MM.1S (cell line): Measurements from ENCODE around the gene PTPRN2.

Experiments used
- DNase-seq: peaks from one replicate; pipeline ENCODE4 v3.0.0-alpha.2; 2015
- H2AFZ ChIP-seq: fragments of 300-600 bp; sonication (generic); 2 replicates; pipeline ENCODE4 v1.6.0; 2016; ENCODE audit warnings: antibody characterized with exemption, low read length
- H3F3A ChIP-seq: fragments of 300-600 bp; sonication (generic); 2 replicates; pipeline ENCODE4 v1.6.1; 2016; ENCODE audit warnings: mild to moderate bottlenecking, antibody characterized with exemption, low read length, moderate library complexity, mixed read lengths; ENCODE audit not compliant: insufficient read depth
- H3K27ac ChIP-seq: fragments of 300-600 bp; sonication (generic); 2 replicates; pipeline ENCODE4 v1.5.1; 2016; ENCODE audit warnings: mild to moderate bottlenecking, low read length
- H3K27me3 ChIP-seq: fragments of 300-600 bp; sonication (generic); replicated peaks from 2 replicates; pipeline ENCODE4 v1.6.0; 2016; ENCODE audit warnings: low read length; ENCODE audit not compliant: insufficient read depth
- H3K36me3 ChIP-seq: fragments of 300-600 bp; sonication (generic); replicated peaks from 2 replicates; pipeline ENCODE4 v1.6.1; 2016; ENCODE audit warnings: mild to moderate bottlenecking, low read length, mixed read lengths; ENCODE audit not compliant: insufficient read depth
- H3K4me1 ChIP-seq: fragments of 300-600 bp; sonication (generic); 2 replicates; pipeline ENCODE4 v1.6.1; 2016; ENCODE audit warnings: low read length, mixed read lengths
- H3K4me2 ChIP-seq: fragments of 300-600 bp; sonication (generic); 2 replicates; pipeline ENCODE4 v1.6.0; 2016; ENCODE audit warnings: low read depth, low read length
- H3K4me3 ChIP-seq: fragments of 300-600 bp; sonication (generic); 2 replicates; pipeline ENCODE4 v1.5.1; 2016; ENCODE audit warnings: low read length, mixed read lengths
- H3K79me2 ChIP-seq: fragments of 300-600 bp; sonication (generic); 2 replicates; pipeline ENCODE4 v1.6.1; 2016; ENCODE audit warnings: mixed run types, low read length, mixed read lengths
- H3K9ac ChIP-seq: fragments of 300-600 bp; sonication (generic); 2 replicates; pipeline ENCODE4 v1.6.1; 2016; ENCODE audit warnings: low read length, mixed read lengths
- H3K9me2 ChIP-seq: fragments of 300-600 bp; sonication (generic); replicated peaks from 2 replicates; pipeline ENCODE4 v1.6.1; 2016; ENCODE audit warnings: mild to moderate bottlenecking, low read length, mixed read lengths; ENCODE audit not compliant: insufficient read depth
- H3K9me3 ChIP-seq: fragments of 300-600 bp; sonication (generic); replicated peaks from 2 replicates; pipeline ENCODE4 v1.6.1; 2016; ENCODE audit warnings: mild to moderate bottlenecking, low read length, mixed read lengths; ENCODE audit not compliant: insufficient read depth
- H4K20me1 ChIP-seq: fragments of 300-600 bp; sonication (generic); 2 replicates; pipeline ENCODE4 v1.6.1; 2016; ENCODE audit warnings: mild to moderate bottlenecking, low read length, moderate library complexity, mixed read lengths; ENCODE audit not compliant: insufficient read depth
- CTCF ChIP-seq: fragments of 300-600 bp; sonication (generic); IDR thresholded peaks from 2 replicates; pipeline ENCODE4 v1.5.1; 2016; ENCODE audit warnings: antibody characterized with exemption, low read length, mixed read lengths
- EZH2 ChIP-seq: fragments of 300-600 bp; sonication (generic); optimal IDR thresholded peaks from 2 replicates; pipeline ENCODE3; 2017; ENCODE audit warnings: low read depth, mild to moderate bottlenecking, antibody characterized with exemption, low read length, mixed read lengths
- EZH2phosphoT487 ChIP-seq: fragments of 300-600 bp; sonication (generic); IDR thresholded peaks from 2 replicates; pipeline ENCODE4 v1.6.1; 2018; ENCODE audit warnings: antibody characterized with exemption, low read length

Gene PTPRN2

GRCh38 chr7:157713591-157713990 is 874.0 kb downstream of the PTPRN2 start:
- no peak for DNase-seq
- Histone ChIP-seq H3K27me3 (peaks cover 72% of the 10 kb centered on the region), H3K9ac (no peak overlapping the region), H3K4me2 (no peak overlapping the region), H3K27ac (no peak overlapping the region), H3K79me2 (no peaks in the 10 kb centered on the region), H3K9me3 (no peaks in the 10 kb centered on the region), H3K36me3 (no peaks in the 10 kb centered on the region), H3F3A (no peaks in the 10 kb centered on the region), H3K4me3 (no peak overlapping the region), H4K20me1 (no peaks in the 10 kb centered on the region), H3K4me1 (no peaks in the 10 kb centered on the region), H2AFZ (no peak overlapping the region), H3K9me2 (no peaks in the 10 kb centered on the region)
- TF ChIP-seq CTCF = no peak
- TF ChIP-seq EZH2 = no peak
- TF ChIP-seq EZH2phosphoT487 = no peak

GRCh38 chr7:157712666-157713235 is 874.9 kb downstream of the PTPRN2 start:
- no peaks in the 10 kb centered on the region for H3K79me2 ChIP-seq
- H3K4me1 ChIP-seq = no peaks in the 10 kb centered on the region
- H3K9me3 ChIP-seq = no peaks in the 10 kb centered on the region
- DNase-seq = no peak
- H3K4me2 ChIP-seq = no peak overlapping the region
- no peak overlapping the region for H2AFZ ChIP-seq
- H3K4me3 ChIP-seq = no peak overlapping the region
- H4K20me1 ChIP-seq = no peaks in the 10 kb centered on the region
- H3K27ac ChIP-seq = no peak overlapping the region
- H3K36me3 ChIP-seq = no peaks in the 10 kb centered on the region
- no peaks in the 10 kb centered on the region for H3K9me2 ChIP-seq
- no peak overlapping the region for H3K9ac ChIP-seq
- no peak for TF ChIP-seq CTCF
- no peak for TF ChIP-seq EZH2
- TF ChIP-seq EZH2phosphoT487 = no peak
- no peaks in the 10 kb centered on the region for H3F3A ChIP-seq
- H3K27me3 ChIP-seq = peaks cover 72% of the 10 kb centered on the region

GRCh38 chr7:157711353-157711888 is 876.2 kb downstream of the PTPRN2 start:
- H3K27ac ChIP-seq = no peak overlapping the region
- H3F3A ChIP-seq = no peaks in the 10 kb centered on the region
- H3K9me2 ChIP-seq = no peaks in the 10 kb centered on the region
- peaks cover 77% of the 10 kb centered on the region for H3K27me3 ChIP-seq
- H3K9ac ChIP-seq = no peak overlapping the region
- no peaks in the 10 kb centered on the region for H3K9me3 ChIP-seq
- no peak overlapping the region for H2AFZ ChIP-seq
- H4K20me1 ChIP-seq = no peaks in the 10 kb centered on the region
- H3K79me2 ChIP-seq = no peaks in the 10 kb centered on the region
- H3K4me1 ChIP-seq = no peaks in the 10 kb centered on the region
- no peak for DNase-seq
- TF ChIP-seq EZH2phosphoT487 (no peak), EZH2 (no peak), CTCF (no peak)
- no peak overlapping the region for H3K4me2 ChIP-seq
- no peak overlapping the region for H3K4me3 ChIP-seq
- H3K36me3 ChIP-seq = no peaks in the 10 kb centered on the region
